WTC11 (cell line): ENCODE results near the gene REC8.

Source experiments
- CBFB ChIP-seq: sonication (generic); formaldehyde crosslinking; IDR thresholded peaks from 2 replicates; pipeline ENCODE4 v1.8.1; 2022; ENCODE audit warnings: mild to moderate bottlenecking, low read depth, missing genetic modification reagents
- CTCF ChIP-seq: fragments of 200-600 bp; IDR thresholded peaks from 2 replicates; pipeline ENCODE4 v1.8.0; 2022; ENCODE audit warnings: antibody characterized with exemption
- TEAD1 ChIP-seq: sonication (generic); formaldehyde crosslinking; IDR thresholded peaks from 2 replicates; pipeline ENCODE4 v1.8.0; 2022; ENCODE audit warnings: mild to moderate bottlenecking, missing genetic modification reagents
- ZNF232 ChIP-seq: sonication (generic); formaldehyde crosslinking; IDR thresholded peaks from 2 replicates; pipeline ENCODE4 v1.8.0; 2022; ENCODE audit warnings: mild to moderate bottlenecking, missing genetic modification reagents
- ZNF263 ChIP-seq: sonication (generic); formaldehyde crosslinking; IDR thresholded peaks from 2 replicates; pipeline ENCODE4 v1.8.1; 2022; ENCODE audit warnings: low read depth, mild to moderate bottlenecking, moderate library complexity, missing genetic modification reagents

GRCh38 chr14:24188251-24189058, 16.6 kb downstream of the REC8 start, which contains the start of gene IPO4:
- TF ChIP-seq CBFB: peak; percentile 82; the same call in 1 of the 2 replicates
- TF ChIP-seq CTCF: no peak
- no peak for TF ChIP-seq ZNF263 (CRISPR knock-in tag)
- TF ChIP-seq TEAD1: peak; percentile 68
- TF ChIP-seq ZNF232 (CRISPR knock-in tag): peak; percentile 63; the same call in 1 of the 2 replicates
